Measurements from ENCODE around the gene CLUH.
"Not testable (repeated sequence)": the region's sequence is repeated elsewhere in the genome, so short reads cannot be mapped to it uniquely, and the experiment has no call there.

Gene CLUH

DNA sequence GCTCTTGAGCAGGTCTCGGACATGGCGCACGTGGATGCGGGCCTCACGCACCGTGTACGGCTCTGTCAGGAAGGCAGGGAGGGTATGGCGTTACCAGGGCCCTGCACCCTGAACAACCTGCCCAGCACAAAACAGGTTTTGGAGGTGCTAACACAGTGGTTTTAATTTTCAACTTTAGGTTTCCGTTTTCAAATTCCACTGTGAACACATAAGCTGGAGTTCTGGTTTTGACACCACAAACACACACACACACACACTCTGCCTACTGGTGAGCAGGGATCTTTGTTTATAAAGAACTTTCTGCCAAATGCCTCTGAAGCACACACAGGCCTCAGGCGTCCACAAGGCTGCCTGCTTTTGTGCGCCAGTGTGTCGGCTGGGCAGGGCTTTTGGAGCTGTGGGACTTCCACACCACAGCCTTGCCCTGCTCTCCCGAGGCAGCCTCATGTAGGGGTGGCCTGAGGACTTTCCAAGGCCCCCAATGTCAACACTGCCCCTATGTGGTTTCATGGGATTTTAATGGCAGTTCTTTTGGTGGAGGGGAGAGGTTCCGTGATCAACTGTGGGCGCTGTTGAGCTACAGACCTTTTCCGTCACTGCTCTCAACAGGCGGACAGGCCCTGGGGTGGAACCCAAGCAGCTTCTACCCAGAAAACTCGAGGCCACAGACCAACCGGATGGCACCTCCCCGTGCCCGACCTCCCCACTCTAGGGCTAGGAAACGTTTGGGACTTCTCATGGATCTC is 9.4 kb downstream of the CLUH start:
- no peak for DNase-seq (ENCODE audit: low read depth in 2 of 2)

DNA sequence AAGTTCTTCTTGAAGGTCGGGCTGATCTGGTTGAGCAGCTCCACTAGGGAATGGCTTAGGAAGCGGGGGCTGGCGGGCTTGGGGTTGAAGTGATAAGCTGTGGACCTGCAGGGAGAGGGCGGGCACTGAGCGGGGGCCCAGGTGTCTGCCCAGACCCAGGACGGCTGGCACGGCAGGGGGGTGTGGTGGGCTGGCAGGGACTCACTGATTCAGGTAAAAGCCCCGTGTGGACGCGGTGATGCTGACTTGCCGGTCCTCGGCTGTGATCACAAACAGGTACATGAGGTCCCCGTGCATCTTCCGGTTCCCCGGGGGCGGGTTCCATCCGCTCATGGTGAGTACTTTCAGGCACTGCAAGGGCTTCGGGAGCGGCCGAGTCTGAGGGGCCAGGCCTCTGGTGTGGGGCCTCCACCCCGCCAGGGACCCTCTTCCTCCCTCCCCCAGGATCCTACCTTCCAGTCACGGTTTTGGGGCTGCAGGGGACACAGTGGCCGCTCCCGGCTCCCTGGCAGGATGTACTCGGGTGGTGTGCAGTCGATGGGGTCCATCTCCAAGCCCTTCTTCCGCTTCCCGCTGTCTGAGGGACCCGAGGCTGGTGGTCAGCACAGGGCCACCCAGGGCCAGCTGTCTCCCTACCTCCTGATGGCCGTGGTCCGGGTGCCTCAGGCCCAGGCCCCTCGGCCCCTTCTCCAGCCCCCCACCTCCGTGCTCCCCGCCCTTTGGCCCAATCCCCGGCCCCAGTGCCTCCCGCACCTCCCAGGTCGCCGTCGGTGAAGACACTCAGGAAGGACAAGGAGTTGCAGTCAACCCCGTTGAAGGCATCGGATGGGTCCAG is 10.2 kb downstream of the CLUH start:
- no peak for DNase-seq (ENCODE audit: low read depth in 2 of 2)

DNA sequence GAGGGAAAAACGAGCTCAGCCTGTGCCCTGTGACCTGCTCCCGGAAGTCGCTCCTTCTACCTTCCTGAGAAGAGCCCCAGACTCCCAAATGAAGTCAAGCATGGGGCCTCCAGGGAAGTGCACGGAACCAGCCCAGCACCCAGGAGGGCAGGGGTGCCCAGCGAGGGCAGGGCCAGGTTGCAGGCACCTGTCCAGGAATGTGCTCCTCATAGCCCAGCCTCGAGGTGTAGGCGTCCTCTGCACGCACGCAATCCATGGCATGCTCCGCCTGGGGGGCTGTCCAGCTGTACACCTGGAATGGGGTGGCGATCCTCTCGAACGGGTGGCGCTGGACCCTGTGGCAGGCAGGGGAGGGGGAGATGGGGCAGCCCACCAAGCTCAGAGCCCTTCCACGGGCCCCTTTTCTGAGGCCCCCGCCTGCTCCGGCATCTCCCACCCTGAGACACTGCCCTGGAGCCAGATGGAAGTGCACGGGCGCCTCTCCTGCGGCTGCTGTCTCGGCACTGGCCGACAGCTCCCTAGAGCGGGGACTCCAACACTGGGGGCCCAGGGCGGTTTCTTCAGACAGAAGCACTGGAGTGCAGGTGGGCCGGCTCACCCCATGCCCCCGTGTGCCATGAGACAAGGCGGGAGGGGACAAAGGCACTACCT is 10.9 kb downstream of the CLUH start:
- DNase-seq (ENCODE audit: low read depth in 2 of 2): no peak

DNA sequence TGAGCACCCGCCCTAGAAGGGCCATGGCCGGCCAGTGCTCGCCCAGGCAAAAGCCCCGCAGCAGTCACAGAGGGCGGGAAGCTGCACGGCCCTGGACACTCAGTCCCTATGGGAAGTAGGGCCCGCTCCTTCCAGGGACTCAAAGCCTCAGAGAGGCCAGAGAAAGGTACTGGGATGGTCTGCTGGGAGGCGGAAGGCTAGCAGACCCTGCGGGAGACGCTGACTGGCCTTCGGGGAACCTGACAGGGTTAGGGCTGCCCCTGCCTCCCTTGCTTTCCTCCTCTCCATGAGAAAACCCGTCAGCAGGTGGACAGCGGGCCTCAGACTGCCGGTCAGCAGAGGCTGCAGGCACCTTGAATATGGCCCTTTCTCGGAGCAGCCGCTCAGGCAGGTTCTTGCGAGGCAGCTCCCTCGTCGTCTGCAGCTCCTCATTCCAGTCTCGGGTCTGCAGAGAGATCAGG is 11.5 kb downstream of the CLUH start:
- no peak for DNase-seq (ENCODE audit: low read depth in 2 of 2)

DNA sequence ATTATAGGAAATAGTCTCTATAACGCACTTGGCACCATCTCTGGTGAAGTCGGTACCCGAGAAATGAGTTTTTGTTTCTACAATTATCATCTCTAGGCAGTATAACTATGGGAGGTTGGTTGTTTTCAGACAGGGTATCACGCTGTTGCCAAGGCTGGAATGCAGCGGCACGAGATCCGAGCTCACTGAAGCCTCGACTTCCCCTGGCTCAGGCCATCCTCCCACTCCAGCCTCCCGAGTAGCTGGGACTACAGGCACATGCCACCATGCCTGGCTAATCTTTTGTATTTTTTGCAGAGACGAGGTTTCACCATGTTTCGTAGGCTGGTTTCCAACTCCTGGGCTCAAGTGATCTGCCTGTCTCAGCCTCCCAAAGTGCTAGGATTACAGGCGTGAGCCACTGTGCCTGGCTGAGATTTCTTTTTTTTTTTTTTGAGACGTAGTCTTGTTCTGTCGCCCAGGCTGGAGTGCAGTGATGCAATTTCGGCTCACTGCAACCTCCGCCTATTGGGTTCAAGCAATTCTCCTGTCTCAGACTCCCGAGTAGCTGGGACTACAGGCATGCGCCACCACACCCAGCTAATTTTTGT is 12.3 kb downstream of the CLUH start:
- not testable (repeated sequence) for DNase-seq (ENCODE audit: low read depth in 2 of 2)

DNA sequence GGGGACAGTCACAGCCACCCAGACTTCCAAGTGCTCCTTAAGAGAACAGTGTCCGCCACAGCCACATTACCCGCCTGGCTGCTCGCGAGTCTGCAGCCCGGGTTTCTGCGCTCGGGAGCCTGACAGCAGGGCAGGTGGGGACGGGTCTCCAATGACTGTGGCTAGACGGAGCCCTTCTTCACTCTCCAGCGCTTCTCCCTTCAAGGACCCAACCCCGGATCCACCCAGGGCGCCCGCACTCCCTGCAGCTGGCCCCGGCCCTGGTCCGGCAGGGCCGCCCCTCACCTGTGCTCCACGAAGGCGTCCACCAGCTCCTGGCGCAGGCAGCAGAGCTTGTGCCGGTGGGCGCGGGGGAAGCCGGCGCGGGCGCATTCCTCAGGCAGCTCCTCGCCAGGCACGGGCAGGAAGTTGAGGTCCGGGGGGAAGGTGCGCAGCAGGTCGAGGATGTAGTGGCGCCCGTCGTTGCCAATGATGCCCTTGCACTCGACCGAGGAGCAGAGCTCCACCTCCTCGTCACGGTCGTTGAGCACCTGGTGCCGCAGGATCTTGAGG is 13.9 kb downstream of the CLUH start:
- DNase-seq (ENCODE audit: low read depth in 2 of 2): no peak

DNA sequence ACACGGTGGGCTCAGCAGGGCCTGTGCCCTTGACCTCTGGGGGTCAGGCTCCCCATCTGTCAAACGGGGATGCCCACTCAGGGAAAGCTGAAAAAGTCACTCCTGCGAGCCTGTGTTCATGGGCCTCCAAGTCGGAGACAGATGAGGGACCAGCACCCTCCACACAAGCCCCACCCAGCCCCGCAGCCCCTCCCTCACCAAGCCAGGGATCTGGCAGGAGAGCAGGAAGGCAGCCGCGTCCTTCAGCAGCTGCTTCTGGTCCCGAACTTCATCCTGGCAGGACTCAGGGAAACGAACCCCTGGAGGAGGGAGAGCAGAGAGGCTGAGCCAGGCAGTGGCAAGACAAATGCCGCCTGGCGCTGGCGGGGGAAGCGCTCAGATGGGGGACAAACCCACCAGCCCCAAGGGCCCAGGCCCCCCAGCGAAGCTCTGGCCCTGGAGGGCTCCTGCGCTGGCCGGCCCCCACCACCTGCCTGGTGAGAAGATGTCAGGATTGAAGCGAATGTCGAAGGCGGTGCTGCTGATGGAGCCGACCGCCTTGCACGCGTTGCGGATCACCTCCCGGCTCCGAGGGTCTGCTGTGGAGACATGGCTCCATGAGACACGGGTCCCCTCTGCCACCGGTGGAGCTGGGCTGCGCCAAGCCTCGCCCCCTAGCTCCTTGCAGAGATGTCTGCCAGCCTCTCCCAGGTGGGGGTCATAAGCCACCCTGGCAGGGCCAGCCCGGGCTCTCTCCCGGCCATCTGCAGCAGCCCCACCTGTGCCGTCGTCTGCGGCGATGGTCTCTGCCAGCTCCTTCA is 15.4 kb downstream of the CLUH start:
- DNase-seq (ENCODE audit: low read depth in 2 of 2): no peak

DNA sequence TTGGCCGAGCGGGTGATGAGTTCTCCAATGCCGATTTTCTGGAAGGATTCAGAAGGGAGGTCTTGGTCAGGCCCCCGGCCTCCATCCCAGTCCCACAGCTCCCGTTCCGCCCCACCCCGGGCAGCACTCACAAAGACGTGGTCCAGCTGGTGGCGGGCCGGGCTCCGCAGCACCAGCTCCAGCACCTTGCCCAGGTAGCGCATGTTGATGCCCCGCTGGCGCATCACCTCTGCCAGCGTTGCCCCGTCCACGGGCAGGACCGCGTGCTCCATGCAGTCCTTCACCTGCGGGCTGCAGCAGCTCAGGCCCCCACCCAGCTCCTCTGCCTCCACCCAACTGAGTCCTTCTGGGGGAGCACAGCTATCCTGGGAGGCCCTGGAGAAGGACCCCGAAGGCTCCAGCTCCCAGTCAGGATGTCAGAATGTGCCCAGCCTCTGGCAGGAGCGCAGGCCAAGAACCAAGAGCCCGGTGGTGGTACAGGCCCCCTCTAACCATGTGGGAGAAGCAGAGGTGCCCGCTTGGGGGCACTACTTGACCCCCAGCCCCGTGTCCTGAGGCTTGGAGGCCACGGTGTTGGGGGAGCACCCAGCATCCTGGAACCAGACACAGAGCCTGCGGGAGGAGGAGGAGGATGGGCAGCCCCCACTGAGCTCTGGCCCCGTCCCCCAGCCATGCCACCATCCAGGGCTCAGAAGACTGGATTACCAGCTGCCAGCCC is 16.2 kb downstream of the CLUH start:
- no peak for DNase-seq (ENCODE audit: low read depth in 2 of 2)

DNA sequence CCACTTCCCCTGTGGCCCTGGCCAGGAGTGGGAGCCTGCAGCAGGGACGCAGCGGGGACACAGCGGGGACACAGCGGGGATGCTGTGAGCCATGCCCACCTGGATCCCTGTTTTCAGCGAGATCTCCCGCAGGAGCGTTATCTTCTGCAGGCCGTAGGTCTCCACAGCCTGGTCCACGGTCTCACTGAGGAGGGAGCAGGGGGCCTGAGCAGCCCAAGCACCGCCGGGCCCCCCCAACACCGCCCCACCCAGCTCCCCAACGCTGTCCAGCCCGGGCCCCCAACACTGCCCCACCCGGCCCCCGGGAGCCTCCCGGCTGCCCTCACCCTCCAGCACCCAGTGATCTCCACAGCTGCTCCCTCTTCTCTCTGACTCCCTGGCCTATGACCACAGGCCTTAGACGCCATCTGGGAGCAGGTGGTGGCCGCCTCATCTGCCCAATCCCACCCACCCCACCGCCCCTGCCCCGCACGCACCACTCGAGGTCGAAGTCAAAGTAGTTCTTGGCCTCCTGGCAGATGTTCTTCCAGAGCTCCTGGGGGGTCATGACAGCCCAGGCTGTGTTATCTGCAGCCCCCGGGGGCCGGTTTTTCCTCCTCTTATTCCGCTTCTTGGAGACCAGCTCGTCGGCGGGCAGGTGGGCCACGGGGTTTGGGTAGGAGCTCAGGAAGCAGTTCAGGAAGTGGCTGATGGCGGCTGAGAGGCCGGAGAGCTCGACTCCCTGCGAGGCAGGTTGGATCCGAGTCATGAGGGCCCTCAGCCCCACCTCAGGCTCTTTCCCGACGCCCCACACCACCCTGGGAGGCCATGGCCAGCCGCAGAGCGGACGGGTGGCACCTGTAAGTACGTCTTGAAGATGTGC is 17.0 kb downstream of the CLUH start:
- no peak for DNase-seq (ENCODE audit: low read depth in 2 of 2)

DNA sequence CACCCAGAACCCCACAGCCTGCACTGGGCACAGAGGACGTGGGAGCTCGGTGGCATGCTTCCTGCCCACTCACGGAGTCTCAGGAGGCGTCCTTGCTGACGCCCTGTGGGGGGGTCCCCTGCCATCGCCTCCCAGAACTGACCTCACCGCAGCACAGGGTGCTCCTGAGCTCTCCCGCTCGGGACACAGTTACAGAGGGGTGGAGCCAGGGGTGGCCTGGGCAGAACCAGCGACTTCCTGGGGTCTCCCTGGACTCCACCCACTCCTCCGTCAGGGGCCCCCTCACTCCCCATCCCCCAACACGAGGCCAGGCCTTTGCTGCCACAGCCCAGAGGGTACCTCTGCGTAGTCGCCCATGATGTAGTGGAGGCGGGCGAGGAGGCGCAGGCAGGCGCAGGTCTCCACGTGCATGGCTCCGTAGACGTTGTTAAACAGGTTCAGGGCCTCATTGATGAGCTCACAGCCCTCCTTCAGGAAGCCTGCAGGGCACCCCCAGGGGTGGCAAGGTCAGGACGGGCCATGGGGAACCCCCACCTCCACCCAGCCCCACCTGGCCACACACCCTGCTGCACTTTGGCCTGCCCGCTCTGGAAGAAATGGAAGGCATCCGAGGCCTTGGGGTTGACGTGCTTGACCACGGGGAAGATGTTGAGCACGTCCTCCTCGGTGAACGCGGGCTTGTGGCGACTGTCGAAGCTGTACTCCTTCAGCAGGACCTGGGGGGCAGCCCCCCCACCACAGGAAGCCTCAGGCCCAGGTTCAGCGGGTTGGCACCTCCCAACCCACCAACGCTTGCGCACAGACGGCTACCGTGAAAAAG is 17.8 kb downstream of the CLUH start:
- DNase-seq (ENCODE audit: low read depth in 2 of 2): no peak

DNA sequence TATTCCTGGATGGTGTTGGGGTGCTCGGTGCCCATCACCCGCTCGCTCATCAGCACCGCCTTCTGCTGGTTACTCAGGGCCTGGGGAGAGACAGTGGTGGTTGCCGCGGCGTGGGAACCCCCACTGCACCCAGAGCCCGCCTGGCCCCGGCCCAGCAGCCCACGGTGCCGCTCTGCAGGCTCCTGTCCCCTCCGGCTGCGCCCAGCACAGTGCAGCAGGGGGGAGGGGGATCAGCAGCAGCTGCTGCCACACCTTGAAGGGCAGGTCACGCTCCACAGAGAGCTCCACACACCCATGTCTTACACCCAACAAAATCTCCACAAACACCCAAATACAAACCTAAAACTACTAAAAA is 18.8 kb downstream of the CLUH start:
- DNase-seq (ENCODE audit: low read depth in 2 of 2): no peak

DNA sequence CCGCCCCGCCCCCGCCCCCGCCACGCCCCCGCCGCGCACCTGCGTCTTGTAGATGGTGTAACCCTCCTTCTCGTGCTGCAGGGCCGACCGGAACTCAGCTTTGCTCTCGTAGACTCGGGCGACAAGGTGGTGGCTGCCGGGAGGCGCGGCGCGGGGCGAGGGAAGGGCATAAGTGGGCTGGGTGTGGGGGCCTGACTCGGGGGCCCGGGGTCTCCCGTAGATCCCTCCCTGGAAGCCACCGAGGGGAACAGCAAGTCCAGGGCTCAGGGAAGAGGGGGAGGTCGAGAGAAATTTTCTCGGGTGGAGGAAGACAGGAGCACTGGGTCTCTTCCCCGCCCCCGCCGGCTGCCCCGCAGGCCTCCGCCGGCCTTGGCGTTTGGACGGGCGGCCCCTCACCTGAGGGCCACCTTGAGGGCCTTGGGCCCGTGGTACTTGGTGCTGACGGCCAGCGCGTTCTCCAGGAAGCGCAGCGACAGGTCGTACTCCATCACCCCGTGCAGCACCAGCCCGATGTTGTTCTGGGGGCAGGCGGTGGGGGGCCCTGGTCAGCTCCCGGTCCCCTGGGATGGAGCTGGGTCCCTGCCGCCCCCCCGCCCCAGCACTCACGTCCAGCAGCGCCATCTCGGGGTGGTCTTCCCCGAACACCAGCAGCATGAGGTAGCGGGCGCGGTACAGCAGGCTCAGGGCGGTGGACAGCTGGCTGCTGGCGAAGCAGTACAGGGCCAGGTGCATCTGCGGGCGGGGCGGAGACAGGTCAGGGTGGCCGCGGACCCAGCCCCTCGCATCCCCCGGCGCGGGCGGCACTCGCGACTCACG is 19.4 kb downstream of the CLUH start:
- no peak for DNase-seq (ENCODE audit: low read depth in 2 of 2)

DNA sequence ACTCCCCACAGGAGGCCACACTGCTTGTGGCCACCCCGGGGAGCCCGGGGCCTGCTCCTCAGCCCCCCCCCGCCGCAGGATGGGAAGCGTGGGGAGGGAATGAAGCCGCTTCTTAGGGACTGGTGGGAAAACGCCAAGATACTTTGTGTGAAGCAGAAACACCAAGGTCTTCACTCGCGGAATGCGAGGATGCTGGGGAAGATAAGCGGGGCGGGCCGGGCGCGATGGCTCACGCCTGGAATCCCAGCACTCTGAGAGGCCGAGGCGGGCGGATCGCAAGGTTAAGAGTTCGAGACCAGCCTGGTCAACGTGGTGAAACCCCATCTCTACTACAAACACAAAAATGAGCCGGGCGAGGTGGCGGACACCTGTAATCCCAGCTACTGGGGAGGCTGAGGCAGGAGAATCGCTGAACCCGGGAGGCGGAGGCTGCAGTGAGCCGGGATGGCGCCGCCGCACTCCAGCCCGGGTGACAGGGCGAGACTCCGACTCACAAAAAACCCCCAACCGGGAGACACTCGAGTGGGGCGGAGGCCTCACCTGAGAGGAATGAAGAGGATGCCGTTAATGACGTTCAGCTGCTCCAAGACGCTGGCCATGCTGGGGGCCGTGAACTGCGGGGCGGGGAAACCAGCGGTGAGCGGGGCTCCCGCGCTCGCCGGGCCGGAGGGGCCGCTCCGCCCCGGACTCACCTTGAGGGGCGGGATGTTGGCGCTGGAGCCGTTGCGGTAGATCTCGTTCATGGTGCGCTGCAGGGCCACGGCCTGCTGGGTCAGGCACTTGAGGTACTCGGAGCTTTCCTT is 20.3 kb downstream of the CLUH start:
- DNase-seq (ENCODE audit: low read depth in 2 of 2): no peak

DNA sequence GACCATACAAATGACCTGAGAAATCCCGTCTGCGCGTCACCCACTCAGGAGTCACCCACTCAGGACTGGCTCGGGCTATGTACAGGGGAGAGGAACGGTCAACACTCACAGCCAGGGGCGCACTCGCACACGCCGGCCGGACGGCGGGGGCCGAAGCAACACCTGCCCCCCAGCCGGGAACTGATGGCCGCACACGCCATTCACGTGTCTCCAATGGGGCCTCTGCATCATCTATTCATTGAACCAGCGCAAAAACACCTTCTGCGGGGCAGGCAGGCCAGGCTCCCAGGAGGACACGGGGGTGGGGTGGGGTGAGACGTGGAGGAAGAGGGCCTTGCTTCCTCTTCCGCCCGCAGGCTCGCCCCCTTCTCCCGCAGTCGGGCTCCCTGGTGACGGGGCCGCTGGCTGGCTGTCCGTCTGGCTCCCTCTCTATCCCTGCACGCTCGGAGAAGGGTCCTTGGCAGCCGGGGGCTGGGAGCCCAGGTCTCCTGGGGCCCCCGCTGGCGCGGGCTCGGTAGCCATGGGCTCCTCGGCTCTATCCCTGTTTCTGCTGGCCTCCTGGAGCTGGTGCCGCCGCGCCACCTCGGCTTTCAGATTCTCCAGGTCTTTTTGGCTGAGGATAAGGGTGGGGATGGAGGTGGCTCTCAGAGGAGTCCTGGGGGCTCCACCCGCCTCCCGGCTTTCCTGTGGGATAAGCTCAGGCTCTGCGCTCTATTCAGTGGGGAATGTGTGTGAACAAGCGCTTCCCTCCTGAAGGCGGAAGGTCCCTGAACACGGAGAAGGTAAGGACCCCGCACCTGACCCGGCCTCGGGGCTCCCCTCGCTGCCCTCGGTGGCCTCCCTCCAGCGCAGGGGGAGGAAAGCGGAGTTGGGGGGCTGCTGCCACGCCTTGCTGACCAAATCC is 21.1 kb downstream of the CLUH start:
- no peak for DNase-seq (ENCODE audit: low read depth in 2 of 2)

DNA sequence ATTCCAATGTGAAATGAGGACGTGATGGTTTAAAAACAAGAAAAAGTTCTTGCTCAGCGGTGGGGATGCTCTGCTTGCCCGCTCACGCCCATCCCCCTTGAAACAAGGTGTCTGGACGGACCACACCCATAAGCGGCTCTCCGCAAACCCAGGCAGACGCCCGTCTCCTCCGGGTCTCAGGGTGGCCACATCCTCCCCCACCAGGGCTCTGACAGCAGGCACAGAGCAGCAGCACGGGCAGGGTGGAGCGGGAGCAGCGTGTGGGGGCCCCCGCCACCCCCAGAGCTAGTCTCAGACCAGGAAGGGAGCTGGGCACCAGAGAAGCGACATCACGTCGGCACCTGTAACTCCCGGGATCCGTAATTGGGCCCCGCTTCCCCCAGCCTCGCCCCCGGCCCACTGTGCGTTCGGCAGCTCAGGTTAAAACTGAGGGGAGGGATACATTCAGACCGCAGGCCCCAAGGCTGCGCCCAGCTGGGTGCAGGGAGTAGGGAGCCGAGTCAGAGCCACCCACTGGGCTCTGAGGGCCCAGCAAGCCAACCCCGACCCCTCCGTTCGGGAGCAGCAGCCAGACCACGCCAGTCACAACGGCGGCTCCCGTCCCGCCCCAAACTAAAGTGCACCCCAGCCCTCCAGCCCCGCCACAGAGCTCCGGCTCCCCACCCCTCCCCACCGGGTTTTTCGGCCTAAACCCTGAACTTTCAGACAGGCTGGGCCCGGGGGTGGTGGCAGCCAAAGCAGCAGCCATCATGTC is 22.0 kb downstream of the CLUH start:
- no peak for DNase-seq (ENCODE audit: low read depth in 2 of 2)
